SIG-M5 treated with dmso at 0.1 percent for 504 hours (cell line): ENCODE data around the gene C11orf24.
"Not testable (repeated sequence)": the region's sequence is repeated elsewhere in the genome, so short reads cannot be mapped to it uniquely, and the experiment has no call there.

ENCODE experiments used
- DNase-seq: peaks from one replicate; lab custom pipeline; 2025; ENCODE audit not compliant: unreplicated experiment; lab: John Stamatoyannopoulos, UW

C11orf24 gene

GRCh38 chr11:68256331-68256741 lies 15.4 kb downstream of the C11orf24 start:
- DNase-seq: no peak

GRCh38 chr11:68255526-68255925 lies 16.2 kb downstream of the C11orf24 start:
- DNase-seq: no peak

DNA sequence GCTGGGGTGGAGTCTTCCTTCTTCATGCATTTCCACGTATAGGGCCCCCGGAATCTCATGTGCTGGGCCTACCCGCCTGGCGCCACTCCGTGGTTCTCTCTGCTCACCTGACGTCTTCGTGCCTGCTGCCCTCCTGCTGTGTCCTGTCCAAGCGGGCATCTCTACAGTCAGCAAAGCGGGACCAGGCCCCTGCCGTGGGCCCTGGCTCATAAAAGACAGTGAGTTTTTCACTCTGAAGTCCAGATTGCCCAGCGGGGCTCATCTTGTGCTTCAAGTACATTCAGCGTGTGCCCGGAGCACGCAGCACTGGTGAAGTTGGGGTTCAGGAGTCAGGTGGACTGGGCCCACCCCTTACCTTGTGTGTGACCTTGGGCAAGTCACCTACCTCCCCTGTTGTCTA lies 17.4 kb downstream of the C11orf24 start:
- DNase-seq: no peak

DNA sequence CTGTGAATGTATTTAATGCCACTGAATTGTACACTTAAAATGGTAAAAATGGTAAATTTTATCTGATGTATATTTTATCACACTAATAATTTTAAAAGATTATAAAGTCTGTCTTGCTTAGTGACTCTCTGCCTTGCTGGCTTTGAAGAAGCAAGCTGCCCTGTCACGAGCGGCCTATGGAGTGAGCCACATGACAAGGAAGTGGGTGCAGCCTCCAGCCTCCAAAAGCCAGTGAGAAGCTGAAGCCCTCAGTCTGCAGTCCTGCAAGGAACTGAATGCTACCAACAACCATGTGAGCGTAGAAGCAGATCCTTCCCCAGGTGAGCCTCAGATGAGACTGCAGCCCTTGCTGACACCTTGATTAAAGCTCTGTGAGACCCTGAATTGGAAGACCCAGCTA lies 20.0 kb downstream of the C11orf24 start:
- no peak for DNase-seq

GRCh38 chr11:68244912-68245311 lies 26.9 kb downstream of the C11orf24 start:
- not testable (repeated sequence) for DNase-seq

- not testable (repeated sequence) for DNase-seq
Measured at GRCh38 chr11:68243847-68244246, 27.9 kb downstream of the C11orf24 start.

DNA sequence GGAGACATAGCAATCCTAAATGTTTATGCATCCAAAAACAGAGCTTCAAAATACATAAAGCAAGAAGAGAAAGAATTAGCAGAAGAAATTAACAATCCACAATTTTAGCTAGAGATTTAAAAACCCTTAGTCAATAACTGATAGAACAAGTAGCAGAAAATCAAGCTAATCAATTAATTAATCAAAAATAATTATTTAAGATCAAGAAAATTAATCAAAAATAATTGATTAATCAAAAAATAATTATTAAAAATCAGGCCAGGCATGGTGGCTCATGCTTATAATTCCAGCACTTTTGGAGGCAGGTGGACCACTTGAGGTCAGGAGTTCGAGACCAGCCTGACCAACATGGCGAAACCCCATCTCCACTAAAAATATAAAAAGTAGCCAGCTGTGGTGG lies 29.2 kb downstream of the C11orf24 start:
- DNase-seq: no peak

- no peak for DNase-seq
Measured at GRCh38 chr11:68231621-68232020, 40.2 kb downstream of the C11orf24 start.

DNA sequence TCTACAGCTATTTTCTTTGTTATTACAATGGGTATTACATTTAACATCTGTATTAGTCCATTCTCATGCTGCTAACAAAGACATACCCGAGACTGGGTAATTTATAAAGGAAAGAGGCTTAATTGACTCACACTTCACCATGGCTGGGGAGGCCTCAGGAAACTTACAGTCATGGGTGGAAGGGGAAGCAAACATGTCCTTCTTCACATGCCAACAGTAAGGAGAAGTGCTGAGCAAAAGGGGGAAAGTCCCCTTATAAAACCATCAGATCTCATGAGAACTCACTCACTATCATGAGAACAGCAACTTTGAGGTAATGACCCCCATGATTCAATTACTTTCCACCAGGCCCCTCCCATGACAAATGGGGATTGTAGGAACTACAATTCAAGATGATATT lies 42.2 kb downstream of the C11orf24 start:
- DNase-seq: no peak

DNA sequence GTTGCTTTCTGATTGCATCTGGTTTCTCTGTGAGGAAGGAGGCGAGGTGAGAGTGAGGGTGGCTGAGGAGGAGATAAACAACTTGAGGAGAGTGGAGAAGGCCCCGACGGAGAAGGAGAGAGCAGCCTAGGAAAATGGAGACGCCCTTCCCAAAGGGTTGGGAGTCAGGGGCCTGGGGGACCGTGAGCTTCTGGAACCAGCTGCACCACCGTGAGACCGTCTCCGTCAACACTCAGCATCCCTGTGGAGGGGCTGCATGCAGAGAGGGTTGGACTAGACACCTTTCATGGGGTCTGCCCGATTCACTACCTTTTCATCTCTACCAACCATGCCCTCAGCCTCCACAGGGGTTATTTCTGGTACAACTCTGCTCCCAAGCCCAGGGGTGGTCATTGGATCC lies 45.4 kb downstream of the C11orf24 start:
- DNase-seq: no peak

DNA sequence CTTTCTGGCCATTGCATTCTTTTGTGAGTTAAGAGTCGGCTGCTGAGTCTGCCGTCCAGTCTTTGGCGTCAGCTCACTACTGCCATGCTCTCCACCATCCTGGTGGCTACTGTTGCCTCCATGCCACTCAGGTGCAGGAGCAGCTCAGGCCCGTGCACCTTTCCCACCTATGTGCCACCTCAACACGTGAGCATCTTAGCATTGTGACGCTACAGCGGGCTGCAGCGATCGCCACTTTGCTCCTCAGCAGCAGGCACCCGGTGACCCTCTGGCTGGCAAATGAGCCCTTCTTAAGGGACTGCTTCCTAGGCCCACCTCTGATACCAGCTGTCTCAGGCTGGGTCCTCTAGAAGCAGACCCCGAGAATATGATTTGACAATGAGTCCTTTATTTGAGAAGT lies 47.2 kb downstream of the C11orf24 start:
- no peak for DNase-seq

- DNase-seq: no peak
Measured at GRCh38 chr11:68223275-68223674, 48.5 kb downstream of the C11orf24 start.

DNA sequence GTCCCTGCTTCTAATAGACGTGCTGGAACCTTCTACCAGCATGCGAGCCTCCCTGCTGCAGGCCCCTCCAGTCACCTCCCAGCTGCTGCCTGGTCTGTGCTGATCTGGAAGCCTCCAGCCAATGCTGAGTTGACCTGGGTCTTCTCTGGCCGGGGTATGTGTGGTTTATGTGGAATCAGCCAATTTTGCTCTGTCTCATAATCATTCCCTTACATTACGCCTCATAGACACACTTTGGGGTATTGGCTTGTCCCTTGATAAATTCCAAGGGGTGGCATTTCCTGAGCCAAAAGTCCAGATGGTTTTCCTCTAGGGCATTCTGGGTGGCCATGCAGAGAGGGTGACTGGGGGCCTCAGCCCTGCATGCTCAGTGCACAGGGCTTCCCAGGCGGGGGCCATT lies 50.4 kb downstream of the C11orf24 start:
- DNase-seq: no peak

GRCh38 chr11:68216171-68216938 lies 55.4 kb downstream of the C11orf24 start:
- no peak for DNase-seq

DNA sequence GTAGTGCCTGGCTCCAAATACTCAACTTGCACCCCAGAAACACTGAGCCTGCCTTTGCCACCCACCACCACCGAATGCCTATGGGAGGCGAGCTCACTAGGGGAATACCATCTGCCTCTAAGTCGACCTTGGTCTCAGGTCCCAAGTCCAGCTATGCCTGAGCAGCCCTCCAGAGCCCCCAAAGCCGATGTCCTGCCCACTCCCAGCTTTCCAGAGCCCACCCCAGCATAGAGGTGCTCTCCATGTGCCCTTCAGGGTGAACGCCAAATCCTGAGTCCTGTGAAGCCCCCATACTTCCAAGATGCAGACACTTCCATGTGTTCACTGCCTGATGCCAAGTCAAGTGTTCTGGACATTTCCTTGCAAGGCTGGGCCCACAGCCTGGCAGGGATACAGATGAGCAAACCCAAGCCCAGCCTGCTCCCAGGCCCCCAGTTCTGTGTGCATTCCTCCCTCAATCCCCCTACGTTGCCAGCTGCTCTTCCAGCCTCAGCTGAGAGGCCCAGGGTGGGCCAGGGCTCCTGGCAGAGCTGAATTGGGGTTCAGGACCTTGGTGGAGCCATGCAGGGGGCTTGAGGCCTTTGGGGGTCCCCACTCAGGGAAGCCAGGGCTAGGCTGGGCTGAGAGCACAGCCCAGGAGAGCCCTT lies 56.1 kb downstream of the C11orf24 start:
- DNase-seq: no peak

DNA sequence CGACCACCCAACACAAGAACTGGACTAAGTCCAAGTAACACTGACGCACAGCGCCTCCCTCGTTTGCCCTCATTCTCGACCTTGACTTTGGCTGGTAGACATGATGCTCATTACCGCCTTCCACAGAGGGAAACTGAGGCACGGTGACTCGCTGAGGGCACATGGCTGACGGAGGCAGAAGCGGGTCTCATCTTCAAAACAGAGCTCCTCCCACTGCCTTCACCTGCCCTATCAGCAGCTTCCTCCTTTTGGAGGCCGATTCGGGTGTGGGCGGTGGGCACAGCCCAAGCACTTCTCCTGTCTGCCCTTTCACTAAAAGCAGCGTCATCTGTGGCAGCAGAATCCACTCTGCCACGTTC lies 56.7 kb downstream of the C11orf24 start:
- no peak for DNase-seq

GRCh38 chr11:68214173-68215086 lies 57.3 kb downstream of the C11orf24 start:
- no peak for DNase-seq

DNA sequence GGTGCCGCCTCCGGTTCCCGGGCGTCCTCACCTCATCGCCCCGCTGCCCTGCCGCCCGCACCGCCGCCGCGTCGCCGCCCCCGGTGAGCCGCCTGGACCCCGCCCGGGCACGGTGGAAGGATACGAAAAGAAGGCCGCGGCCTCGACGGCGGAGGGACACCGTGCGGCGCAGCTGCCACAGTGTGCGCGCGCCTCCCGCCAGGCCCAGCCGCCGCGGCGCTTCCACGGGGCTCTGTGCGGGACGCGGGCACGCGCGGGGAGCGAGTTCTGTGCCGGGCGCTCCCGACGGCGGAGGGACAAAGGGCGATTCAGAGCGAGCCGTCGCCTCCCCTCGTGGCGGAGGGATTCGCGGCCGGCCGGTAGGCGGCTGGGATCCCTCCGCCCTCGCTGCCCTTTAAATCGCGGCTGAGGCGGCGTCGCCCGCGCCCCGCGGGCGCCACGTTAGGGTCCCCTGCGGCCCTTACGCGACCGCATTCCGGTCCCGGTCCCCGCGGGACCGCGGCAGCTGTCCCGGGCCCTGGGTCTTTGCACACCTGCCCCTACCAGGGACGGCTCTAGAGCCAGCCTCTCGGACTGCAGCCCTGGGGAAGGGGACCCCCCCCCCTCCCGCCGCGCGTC lies 58.1 kb downstream of the C11orf24 start:
- peak; percentile 73 for DNase-seq

- DNase-seq: peak; percentile 27
Measured at GRCh38 chr11:68213135-68213515, 58.6 kb downstream of the C11orf24 start, which contains the start of gene KMT5B. Gene KMT5B (minus strand): TSS chr11:68213296. CDS start chr11:68190076, 23,220 bp downstream.

GRCh38 chr11:68212421-68213134 lies 59.2 kb downstream of the C11orf24 start:
- peak; percentile 67 for DNase-seq

GRCh38 chr11:68211546-68211945 lies 60.2 kb downstream of the C11orf24 start:
- no peak for DNase-seq
